Kidney epithelial cell (primary cell): ENCODE results near the gene RD3L. TPM values are rescaled to one million over a fixed set of nuclear protein-coding genes. Genes with fewer than 3 reads are reported as not detected.

Experiments
- DNase-seq: peaks from one replicate; pipeline ENCODE4 v3.0.0-alpha.2; 2010; ENCODE audit warnings: low read depth
- H3K27me3 ChIP-seq: 2 replicates; pipeline ENCODE4 v1.6.0; 2011; ENCODE audit warnings: low read length; ENCODE audit not compliant: control insufficient read depth, insufficient read depth
- H3K36me3 ChIP-seq: 2 replicates; pipeline ENCODE4 v1.5.1; 2011; ENCODE audit warnings: low read length; ENCODE audit not compliant: control insufficient read depth, insufficient read depth
- H3K4me3 ChIP-seq: 2 replicates; pipeline ENCODE4 v1.5.1; 2011; ENCODE audit warnings: low read depth, mild to moderate bottlenecking, control low read depth, low read length
- CTCF ChIP-seq: IDR thresholded peaks from 2 replicates; pipeline ENCODE4 v1.5.1; 2011; ENCODE audit warnings: mild to moderate bottlenecking, moderate library complexity, low read length, control low read depth, inconsistent platforms; ENCODE audit not compliant: insufficient read depth, poor library complexity, severe bottlenecking
- total RNA-seq: library from RNA; depleted of rRNA; stranded (reverse); fragments of >200 nt; gene quantifications from 2 replicates; pipeline ENCODE4 v1.2.3, GENCODE V29; 2015

RD3L gene
- total RNA-seq, 1 donor from 2014 or later: not detected

GRCh38 chr14:103904493-103905107 lies 37.7 kb downstream of the RD3L start:
- no peak for TF ChIP-seq CTCF
- Histone ChIP-seq H3K36me3 (no peaks in the 10 kb centered on the region), H3K4me3 (no peak overlapping the region), H3K27me3 (no peaks in the 10 kb centered on the region)
- no peak for DNase-seq

- H3K4me3 ChIP-seq: no peak overlapping the region
- TF ChIP-seq CTCF: no peak
- H3K36me3 ChIP-seq: no peaks in the 10 kb centered on the region
- no peaks in the 10 kb centered on the region for H3K27me3 ChIP-seq
- DNase-seq: no peak
Observed at GRCh38 chr14:103899833-103900232, 42.5 kb downstream of the RD3L start.

- TF ChIP-seq CTCF: no peak
- Histone ChIP-seq H3K36me3 (no peaks in the 10 kb centered on the region), H3K4me3 (no peak overlapping the region), H3K27me3 (no peaks in the 10 kb centered on the region)
- DNase-seq: no peak
Observed at GRCh38 chr14:103899316-103899715, 43.0 kb downstream of the RD3L start.

- H3K4me3 ChIP-seq: no peak overlapping the region
- DNase-seq: no peak
- no peak for TF ChIP-seq CTCF
- no peaks in the 10 kb centered on the region for H3K27me3 ChIP-seq
- H3K36me3 ChIP-seq: no peaks in the 10 kb centered on the region
Observed at GRCh38 chr14:103898711-103899110, 43.6 kb downstream of the RD3L start.

GRCh38 chr14:103898204-103898603 lies 44.1 kb downstream of the RD3L start:
- no peaks in the 10 kb centered on the region for H3K27me3 ChIP-seq
- TF ChIP-seq CTCF: no peak

More at GRCh38 chr14:103898204-103898603, 44.1 kb downstream of the RD3L start:
- no peak for DNase-seq
- no peaks in the 10 kb centered on the region for H3K36me3 ChIP-seq
- H3K4me3 ChIP-seq: no peak overlapping the region
